Mesodermal cell (in vitro differentiated cells): ENCODE measurements around the gene MAN2C1.
"Not testable (repeated sequence)": the region's sequence is repeated elsewhere in the genome, so short reads cannot be mapped to it uniquely, and the experiment has no call there.

Source experiments
- H3K27ac ChIP-seq: 2 replicates; pipeline ENCODE4 v1.7.0; 2013; ENCODE audit warnings: mild to moderate bottlenecking, low read depth, low read length, moderate library complexity; ENCODE audit not compliant: severe bottlenecking
- H3K36me3 ChIP-seq: 2 replicates; pipeline ENCODE4 v1.7.1; 2013; ENCODE audit warnings: mild to moderate bottlenecking, low read length, moderate library complexity; ENCODE audit not compliant: control insufficient read depth, insufficient read depth
- H3K4me1 ChIP-seq: one replicate; pipeline ENCODE4 v1.7.1; 2013; ENCODE audit warnings: mild to moderate bottlenecking, low read length; ENCODE audit not compliant: insufficient read depth, control insufficient read depth, poor library complexity, severe bottlenecking
- H3K4me3 ChIP-seq: 2 replicates; pipeline ENCODE4 v1.7.0; 2013; ENCODE audit warnings: low read length, control low read depth, mild to moderate bottlenecking; ENCODE audit not compliant: insufficient read depth, poor library complexity, severe bottlenecking; ENCODE audit errors: extremely low read depth
- H3K9me3 ChIP-seq: 2 replicates; pipeline ENCODE4 v1.7.1; 2013; ENCODE audit warnings: mild to moderate bottlenecking, low read length, moderate library complexity; ENCODE audit not compliant: control insufficient read depth
- WGBS, 2 experiments: methylation state at CpG; one replicate each; pipeline ENCODE4 v1.1.5; 2013; ENCODE audit warnings: missing lambda C conversion rate in 2 of 2; ENCODE audit not compliant: insufficient coverage in 2 of 2; 5-methylcytosine and 5-hydroxymethylcytosine counted together

The MAN2C1 gene

GRCh38 chr15:75353604-75354003, 14.8 kb downstream of the MAN2C1 start:
- Histone ChIP-seq H3K27ac (no peak overlapping the region), H3K9me3 (no peaks in the 10 kb centered on the region), H3K4me1 (peaks cover 1% of the 10 kb centered on the region), H3K4me3 (no peak overlapping the region), H3K36me3 (peaks cover 43% of the 10 kb centered on the region)
- 82 to 95% methylated on average over 7 of the region's 7 CpGs for WGBS, 2 experiments

GRCh38 chr15:75352186-75353080, 16.0 kb downstream of the MAN2C1 start:
- peaks cover 34% of the 10 kb centered on the region for H3K36me3 ChIP-seq
- peaks cover 4% of the 10 kb centered on the region for H3K4me1 ChIP-seq
- no peak overlapping the region for H3K27ac ChIP-seq
- H3K4me3 ChIP-seq, result no peak overlapping the region
- no peaks in the 10 kb centered on the region for H3K9me3 ChIP-seq
- WGBS, 2 experiments, result 95 to 97% methylated on average over 14 of the region's 16 CpGs

- Histone ChIP-seq H3K36me3 (peaks cover 22% of the 10 kb centered on the region), H3K4me3 (no peak overlapping the region), H3K27ac (no peak overlapping the region), H3K9me3 (no peaks in the 10 kb centered on the region), H3K4me1 (peaks cover 4% of the 10 kb centered on the region)
- WGBS, 2 experiments, result 88 to 94% methylated on average over 2 to 6 of the region's 7 CpGs
Measured at GRCh38 chr15:75350601-75351361, 17.6 kb downstream of the MAN2C1 start.

- peaks cover 17% of the 10 kb centered on the region for H3K36me3 ChIP-seq
- no peaks in the 10 kb centered on the region for H3K9me3 ChIP-seq
- no peak overlapping the region for H3K4me3 ChIP-seq
- no peak overlapping the region for H3K27ac ChIP-seq
- WGBS, 2 experiments, result 95 to 97% methylated on average over 5 to 6 of the region's 9 CpGs
- H3K4me1 ChIP-seq, result peaks cover 4% of the 10 kb centered on the region
Measured at GRCh38 chr15:75349851-75350588, 18.4 kb downstream of the MAN2C1 start.

GRCh38 chr15:75349351-75349669, 19.1 kb downstream of the MAN2C1 start:
- peaks cover 11% of the 10 kb centered on the region for H3K36me3 ChIP-seq
- 85 to 94% methylated on average over 8 of the region's 8 CpGs for WGBS, 2 experiments
- not testable (repeated sequence) for H3K4me3 ChIP-seq, H3K9me3 ChIP-seq, H3K27ac ChIP-seq, H3K4me1 ChIP-seq

- peaks cover 4% of the 10 kb centered on the region for H3K4me1 ChIP-seq
- 49 to 51% methylated on average over 40 to 46 of the region's 46 CpGs for WGBS, 2 experiments
- H3K27ac ChIP-seq, result no peak overlapping the region
- peaks cover 6% of the 10 kb centered on the region for H3K36me3 ChIP-seq
- H3K4me3 ChIP-seq, result peak overlapping the region; percentile 70
- no peaks in the 10 kb centered on the region for H3K9me3 ChIP-seq
Measured at GRCh38 chr15:75348562-75349350, 19.7 kb downstream of the MAN2C1 start.

- H3K4me3 ChIP-seq, result peak overlapping the region; percentile 70
- no peaks in the 10 kb centered on the region for H3K9me3 ChIP-seq
- WGBS, 2 experiments, result 0 to 1% methylated on average over 28 to 35 of the region's 45 CpGs
- H3K27ac ChIP-seq, result no peak overlapping the region
- H3K4me1 ChIP-seq, result peaks cover 4% of the 10 kb centered on the region
- no peaks in the 10 kb centered on the region for H3K36me3 ChIP-seq
Measured at GRCh38 chr15:75348034-75348561, 20.3 kb downstream of the MAN2C1 start.

- WGBS, 2 experiments, result 0 to 3% methylated on average over 37 to 52 of the region's 65 CpGs
- peak overlapping the region; percentile 70 for H3K4me3 ChIP-seq
- H3K4me1 ChIP-seq, result peaks cover 4% of the 10 kb centered on the region
- H3K9me3 ChIP-seq, result no peaks in the 10 kb centered on the region
- H3K36me3 ChIP-seq, result no peaks in the 10 kb centered on the region
- H3K27ac ChIP-seq, result no peak overlapping the region
Measured at GRCh38 chr15:75347222-75348033, 21.0 kb downstream of the MAN2C1 start.

- H3K36me3 ChIP-seq, result no peaks in the 10 kb centered on the region
Measured at GRCh38 chr15:75346796-75347221, 21.6 kb downstream of the MAN2C1 start, which contains the start of gene NEIL1. Gene NEIL1 (plus strand): TSS chr15:75347039. CDS start chr15:75348906, 1,867 bp downstream.

More at GRCh38 chr15:75346796-75347221, 21.6 kb downstream of the MAN2C1 start, which contains the start of gene NEIL1:
- no peak within 1 kb of the TSS for H3K27ac ChIP-seq
- H3K9me3 ChIP-seq, result no peaks in the 10 kb centered on the region
- 33 to 38% methylated on average over 9 to 16 of the region's 20 CpGs for WGBS, 2 experiments
- peaks cover 4% of the 10 kb centered on the region for H3K4me1 ChIP-seq
- peak within 1 kb of the TSS; percentile 70 for H3K4me3 ChIP-seq
